ENCODE results near the gene ZCCHC18. TPM values are rescaled to one million over a fixed set of nuclear protein-coding genes. Genes with fewer than 3 reads are reported as not detected.
"Not testable (repeated sequence)": the region's sequence is repeated elsewhere in the genome, so short reads cannot be mapped to it uniquely, and the experiment has no call there.

Gene ZCCHC18
- 0.30 TPM for total RNA-seq
- long read RNA-seq, partial matches to known transcripts: 0 of 1 reads
- long read RNA-seq, other reads (novel, unspliced or antisense): 0 of 1 reads

GRCh38 chrX:104112326-104112951 lies at the start of gene ZCCHC18:
Gene ZCCHC18, plus strand, starts transcription at chrX:104112523. Its CDS starts 1,589 bp downstream, at chrX:104114112.
- intact Hi-C loops (cut with micrococcal nuclease): no loop called here
- ATAC-seq: peak; percentile 91
- peak; percentile 69 for DNase-seq

GRCh38 chrX:104062636-104063035 lies 49.7 kb upstream of the ZCCHC18 start:
- DNase-seq; intact Hi-C loops (cut with micrococcal nuclease); ATAC-seq: not testable (repeated sequence)

DNA sequence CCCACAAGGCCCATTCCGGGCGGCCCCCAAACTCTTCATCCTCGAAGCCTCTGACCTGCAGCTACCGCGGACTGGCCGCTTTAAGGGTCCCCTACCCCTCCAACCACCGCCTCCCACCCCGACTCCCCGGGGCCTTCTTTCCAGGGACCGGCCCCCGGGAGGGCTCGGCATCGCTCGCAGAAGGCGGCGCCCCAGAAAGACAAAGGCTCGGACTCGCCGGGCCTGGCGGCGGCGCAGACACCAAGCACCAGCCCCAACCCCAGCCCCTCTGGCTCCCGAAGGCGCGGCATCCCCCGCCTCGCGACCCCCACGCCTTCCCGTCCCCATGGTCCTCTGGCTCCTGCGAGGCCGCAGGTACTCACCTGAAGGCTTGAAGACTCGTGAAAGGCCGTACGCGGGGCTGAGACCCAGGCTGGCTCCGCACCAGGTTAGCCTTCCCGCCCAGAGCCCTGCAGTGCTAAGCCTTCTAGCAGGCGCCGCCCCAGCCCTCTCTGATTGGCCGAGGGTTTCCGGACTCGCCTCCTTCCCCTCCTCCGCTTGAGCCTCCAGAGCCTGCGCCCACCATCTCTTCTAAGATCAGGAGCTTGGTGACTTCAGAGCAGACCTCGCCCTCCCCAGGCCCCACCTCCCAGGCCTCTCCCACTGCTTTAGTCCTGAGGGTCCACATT lies 36.4 kb upstream of the ZCCHC18 start, which contains the start of gene TMSB15C:
Gene TMSB15C, minus strand, starts transcription at position 459 of the 668 bp plus-strand sequence.
- DNase-seq; intact Hi-C loops (cut with micrococcal nuclease): not testable (repeated sequence)
- peak; percentile 93 for ATAC-seq

DNA sequence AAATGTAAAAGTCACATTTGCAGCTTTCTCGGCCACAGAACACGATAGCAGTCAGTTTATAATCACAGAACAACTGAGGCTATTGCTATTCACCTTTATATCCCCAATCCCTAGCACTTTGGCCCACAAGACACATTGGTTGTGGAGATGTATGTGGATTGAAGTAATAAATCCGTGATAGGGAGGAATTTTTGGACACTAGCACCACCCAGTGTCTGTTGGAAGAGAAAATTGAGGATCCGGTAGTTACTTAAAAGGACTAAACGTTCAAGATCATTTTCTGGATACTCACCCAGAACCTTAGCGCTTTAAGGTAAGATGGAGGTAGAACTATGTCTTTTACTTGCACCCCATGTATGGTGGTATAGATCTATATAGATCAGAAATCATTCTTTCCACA lies 34.5 kb upstream of the ZCCHC18 start:
- intact Hi-C loops (cut with micrococcal nuclease); DNase-seq; ATAC-seq: not testable (repeated sequence)

DNA sequence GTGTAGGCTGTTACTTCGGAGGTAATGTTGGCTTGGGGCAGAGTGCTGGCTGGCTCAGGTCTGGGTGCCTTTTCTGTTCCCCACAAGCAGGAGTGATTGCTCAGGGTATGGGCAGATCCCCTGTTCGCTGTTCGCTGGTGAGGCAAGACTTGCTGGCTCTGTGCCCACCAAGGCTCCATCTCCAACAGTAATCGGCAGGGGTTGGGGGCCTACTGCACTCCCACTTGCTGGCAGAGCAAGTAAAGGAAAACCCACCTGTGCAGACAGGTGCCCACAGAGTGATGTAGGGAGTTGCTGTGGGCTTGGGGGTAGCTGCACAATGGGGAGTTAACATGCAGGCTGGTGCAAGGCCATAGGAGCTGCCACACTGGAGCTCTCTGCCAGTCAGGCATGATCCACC lies 28.3 kb upstream of the ZCCHC18 start:
- no peak for ATAC-seq
- intact Hi-C loops (cut with micrococcal nuclease): no loop called here
- DNase-seq: no peak

GRCh38 chrX:104084534-104085277 lies 27.6 kb upstream of the ZCCHC18 start:
- intact Hi-C loops (cut with micrococcal nuclease): no loop called here
- no peak for ATAC-seq
- no peak for DNase-seq

GRCh38 chrX:104085477-104085876 lies 26.8 kb upstream of the ZCCHC18 start:
- no peak for ATAC-seq
- intact Hi-C loops (cut with micrococcal nuclease): no loop called here
- DNase-seq: no peak

- intact Hi-C loops (cut with micrococcal nuclease): no loop called here
- no peak for ATAC-seq
- DNase-seq: no peak
Observed at GRCh38 chrX:104085919-104086318, 26.4 kb upstream of the ZCCHC18 start.

DNA sequence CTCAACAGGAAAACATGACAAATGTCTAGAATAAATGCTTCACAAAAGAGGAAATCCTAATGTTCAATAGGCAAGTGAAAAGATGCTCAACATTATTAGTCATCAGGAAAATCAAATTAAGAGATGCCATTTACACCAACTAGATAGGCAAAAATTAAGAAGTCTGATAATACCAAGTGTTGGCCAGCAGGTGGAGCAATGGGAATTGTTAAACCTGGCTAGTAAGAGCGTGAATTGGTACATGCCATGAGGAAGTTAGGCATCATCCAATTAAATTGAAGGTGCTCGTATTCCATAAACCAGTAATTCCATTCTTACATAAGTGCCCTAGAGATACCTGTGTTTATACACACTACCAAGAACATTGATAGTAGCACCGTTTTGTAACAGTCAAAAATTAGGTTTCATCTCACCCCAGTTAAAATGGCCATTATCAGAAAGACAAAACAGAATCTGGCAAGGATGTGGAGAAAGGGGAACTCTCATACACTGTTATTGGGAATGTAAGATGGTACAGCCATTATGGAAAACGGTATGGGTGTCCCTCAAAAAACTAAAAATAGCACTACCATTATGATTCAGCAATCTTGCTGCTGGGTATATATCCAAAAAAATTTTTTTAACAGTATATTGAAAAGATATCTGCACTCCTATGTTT lies 14.0 kb upstream of the ZCCHC18 start:
- DNase-seq (no peak), ATAC-seq (no peak)
- intact Hi-C loops (cut with micrococcal nuclease): loop anchor here (1.0 kb wide), 1 partner anchor 38 kb away; no protein-coding TSS in a partner anchor

- ATAC-seq (no peak), DNase-seq (no peak)
- intact Hi-C loops (cut with micrococcal nuclease): loop anchor here (1.0 kb wide), 1 partner anchor 37 kb away; no protein-coding TSS in a partner anchor
Observed at GRCh38 chrX:104098919-104099318, 13.4 kb upstream of the ZCCHC18 start.

GRCh38 chrX:104104676-104105075 lies 7.6 kb upstream of the ZCCHC18 start:
- intact Hi-C loops (cut with micrococcal nuclease): no loop called here
- no peak for ATAC-seq
- no peak for DNase-seq

GRCh38 chrX:104105330-104106262 lies 6.7 kb upstream of the ZCCHC18 start:
- ATAC-seq (peak; percentile 91), DNase-seq (peak; percentile 41)
- intact Hi-C loops (cut with micrococcal nuclease): no loop called here

DNA sequence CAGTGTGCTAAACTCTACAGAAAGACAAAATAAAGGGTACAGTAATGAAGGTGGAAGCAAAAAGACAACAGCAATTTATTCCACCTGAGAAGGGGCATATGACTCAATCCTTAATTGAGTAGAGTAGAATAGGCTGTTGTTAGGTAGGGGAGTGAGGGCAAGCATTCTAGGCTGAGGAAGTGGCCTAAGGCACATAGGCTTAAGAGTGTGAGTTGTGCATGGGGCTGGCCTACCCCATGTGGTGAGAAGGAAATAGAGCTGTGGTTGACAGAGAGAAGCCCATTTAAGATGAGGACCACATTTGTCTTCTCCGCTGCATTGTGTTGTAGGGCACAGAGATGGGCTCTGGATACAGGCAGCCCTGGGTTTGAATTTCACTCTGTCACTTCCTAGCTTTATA lies 3.4 kb upstream of the ZCCHC18 start:
- intact Hi-C loops (cut with micrococcal nuclease): no loop called here
- DNase-seq (no peak), ATAC-seq (no peak)

DNA sequence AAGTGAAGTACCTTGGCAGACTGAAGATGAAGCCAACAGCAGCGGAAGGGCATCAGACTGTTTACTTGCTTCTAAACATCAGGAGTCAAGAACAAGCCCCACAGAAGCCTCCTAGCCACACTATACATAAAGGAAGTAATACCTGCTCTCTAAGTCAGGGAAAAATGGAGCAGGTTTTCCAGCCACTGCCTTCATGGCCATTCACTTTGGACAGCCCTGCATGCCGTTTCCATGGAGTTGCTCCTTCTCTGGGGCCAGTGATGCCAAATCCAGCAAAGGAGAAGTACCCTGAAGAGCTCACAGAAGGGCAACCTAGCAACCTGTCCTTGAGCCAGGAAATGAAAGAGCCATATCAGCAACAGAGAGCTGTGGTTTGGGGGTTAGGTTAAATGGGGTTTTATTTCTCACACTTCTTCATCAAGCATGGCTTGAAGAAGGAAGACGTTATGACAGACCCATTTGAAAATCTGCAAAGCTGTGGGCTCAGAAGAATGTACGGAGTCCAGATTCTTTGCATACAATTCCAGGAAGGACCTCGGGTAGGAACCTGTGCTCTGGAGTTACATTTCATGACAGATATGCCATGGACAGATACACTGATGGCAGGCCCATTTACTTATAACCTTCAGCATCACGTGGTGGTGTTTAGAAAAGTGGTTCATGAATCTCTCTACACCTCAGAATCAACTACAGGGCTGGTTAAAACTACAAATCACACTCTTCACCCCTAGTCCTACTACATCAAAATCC lies 1.7 kb upstream of the ZCCHC18 start:
- intact Hi-C loops (cut with micrococcal nuclease); ATAC-seq; DNase-seq: not testable (repeated sequence)

- ATAC-seq (peak; percentile 82), DNase-seq (peak; percentile 33)
- intact Hi-C loops (cut with micrococcal nuclease): no loop called here
Observed at GRCh38 chrX:104113222-104113965, 1.1 kb downstream of the ZCCHC18 start.

DNA sequence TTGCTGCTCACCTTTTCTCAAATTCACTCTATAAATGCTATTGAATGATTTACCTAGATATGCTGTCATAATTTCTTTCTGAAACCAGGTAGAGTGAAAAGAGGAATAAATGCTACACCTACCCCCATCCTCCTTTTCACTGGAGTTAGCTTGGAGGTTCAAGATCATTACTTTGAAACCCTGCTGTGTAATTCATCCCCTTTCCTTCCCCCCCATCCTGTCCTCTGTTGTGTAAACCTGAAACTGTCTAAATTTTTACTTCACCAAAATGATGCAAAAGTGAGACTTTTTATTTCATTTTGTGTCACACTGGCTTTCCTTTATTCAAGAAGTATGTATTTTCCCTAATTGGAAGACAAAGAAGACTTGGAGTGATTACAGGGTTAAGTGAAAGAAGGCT lies 5.4 kb downstream of the ZCCHC18 start:
- no peak for ATAC-seq
- DNase-seq: no peak

DNA sequence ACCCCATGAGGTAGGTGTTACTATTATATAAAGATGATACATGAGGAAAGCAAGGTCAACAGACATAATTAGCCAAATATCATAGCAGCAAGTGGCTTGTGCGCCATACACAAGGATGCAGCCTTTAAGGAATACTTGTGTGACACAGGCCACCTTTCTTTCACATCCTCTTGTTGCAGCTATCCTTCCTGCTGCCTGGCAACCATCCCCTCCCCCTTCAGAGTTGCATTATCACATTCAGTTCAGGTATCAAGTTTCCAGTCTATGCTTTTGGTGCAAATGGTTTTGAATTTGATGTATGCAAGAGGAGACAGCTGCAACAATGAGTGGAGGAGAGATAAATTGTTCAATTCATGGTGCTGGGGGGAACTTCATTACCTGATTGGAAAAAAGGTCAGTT lies 6.4 kb downstream of the ZCCHC18 start:
- no peak for ATAC-seq
- no peak for DNase-seq
- intact Hi-C loops (cut with micrococcal nuclease): no loop called here

More for the DNA sequence above, 5.4 kb downstream of the ZCCHC18 start:
- intact Hi-C loops (cut with micrococcal nuclease): no loop called here

All from left ventricle myocardium superior (tissue), 1 donor.